Measurements from ENCODE around the gene SPATA13.

SPATA13 gene

GRCh38 chr13:24141333-24141910 is 19.1 kb upstream of the SPATA13 start:
- no peak for DNase-seq (ENCODE audit: low read depth)

GRCh38 chr13:24142453-24142852 is 18.1 kb upstream of the SPATA13 start:
- no peak for DNase-seq (ENCODE audit: low read depth)

DNA sequence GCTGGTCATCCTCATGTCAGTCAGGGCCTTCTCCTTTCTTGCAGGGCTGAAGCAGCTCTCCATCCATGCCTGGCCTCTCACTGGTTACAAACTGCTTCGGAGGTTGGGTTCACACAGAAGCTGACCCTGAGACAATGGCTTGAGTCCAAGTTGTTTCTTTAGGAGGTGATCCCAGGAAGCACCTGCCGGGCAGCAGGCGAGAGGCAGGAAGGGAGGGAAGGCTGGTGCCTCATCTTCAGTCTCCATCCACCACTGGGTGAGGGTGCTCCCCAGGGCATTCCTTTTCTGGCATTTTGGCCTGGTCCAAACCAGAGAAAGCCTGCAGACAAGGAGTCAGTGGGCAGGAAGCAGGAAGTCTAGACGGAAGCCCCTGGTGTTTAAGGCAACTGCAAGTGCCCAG is 17.6 kb upstream of the SPATA13 start:
- DNase-seq (ENCODE audit: low read depth): no peak

GRCh38 chr13:24145240-24145639 is 15.3 kb upstream of the SPATA13 start:
- DNase-seq (ENCODE audit: low read depth): no peak

DNA sequence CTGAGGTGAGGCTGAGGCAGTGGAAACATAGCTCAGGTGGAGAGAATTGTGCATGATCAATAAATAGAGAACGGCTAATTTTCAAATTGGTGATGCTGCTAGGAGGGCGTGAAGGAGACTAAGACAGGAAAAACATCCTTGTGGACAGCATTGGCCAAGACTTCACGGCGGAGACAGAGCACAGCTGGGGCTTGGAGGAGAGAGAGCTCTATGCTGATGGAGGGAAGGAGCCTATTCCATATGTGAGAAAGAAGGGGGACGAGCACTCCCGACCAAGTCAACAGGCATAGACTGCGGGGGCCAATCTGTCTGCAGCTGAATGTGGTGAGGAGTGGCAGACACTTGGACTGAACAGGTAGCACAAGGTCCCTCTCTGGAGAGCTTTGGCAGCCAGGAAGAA is 14.8 kb upstream of the SPATA13 start:
- DNase-seq (ENCODE audit: low read depth): no peak

DNA sequence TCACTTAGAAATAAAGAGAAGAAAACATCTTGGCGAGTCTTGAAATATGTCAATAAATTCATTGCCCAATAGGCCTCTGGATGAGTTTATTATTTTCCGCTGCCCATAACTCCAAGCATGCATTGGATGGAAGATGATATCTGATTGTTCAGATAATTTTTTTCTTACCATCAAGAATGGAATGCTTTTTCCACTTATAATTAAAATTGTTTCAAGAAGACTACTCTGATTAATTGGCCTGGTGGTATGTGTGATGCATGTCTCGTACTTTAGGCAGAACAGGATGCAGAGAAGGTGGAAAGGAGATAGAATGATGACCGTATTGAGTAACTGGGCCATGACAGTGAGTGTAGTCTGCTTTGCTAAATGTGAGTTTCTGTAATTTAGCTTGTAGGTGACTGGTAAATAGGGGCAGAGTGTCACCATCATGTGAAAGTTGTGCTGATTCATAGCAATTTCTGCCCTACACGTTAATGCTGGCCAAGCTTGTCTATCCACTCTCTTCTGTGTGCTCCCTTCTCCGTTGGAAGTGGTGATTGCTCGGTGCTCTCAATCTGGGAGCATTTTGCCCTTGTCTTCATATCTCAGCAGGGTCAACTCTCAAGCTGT is 13.5 kb upstream of the SPATA13 start:
- DNase-seq (ENCODE audit: low read depth): peak; percentile 32

GRCh38 chr13:24147570-24147963 is 13.0 kb upstream of the SPATA13 start:
- DNase-seq (ENCODE audit: low read depth): no peak

- peak; percentile 96 for DNase-seq (ENCODE audit: low read depth)
These were observed 11.9 kb upstream of the SPATA13 start for GRCh38 chr13:24148414-24149235.

GRCh38 chr13:24149246-24150032 is 11.1 kb upstream of the SPATA13 start:
- peak; percentile 44 for DNase-seq (ENCODE audit: low read depth)

- no peak for DNase-seq (ENCODE audit: low read depth)
These were observed 9.9 kb upstream of the SPATA13 start for GRCh38 chr13:24150572-24150971.

DNA sequence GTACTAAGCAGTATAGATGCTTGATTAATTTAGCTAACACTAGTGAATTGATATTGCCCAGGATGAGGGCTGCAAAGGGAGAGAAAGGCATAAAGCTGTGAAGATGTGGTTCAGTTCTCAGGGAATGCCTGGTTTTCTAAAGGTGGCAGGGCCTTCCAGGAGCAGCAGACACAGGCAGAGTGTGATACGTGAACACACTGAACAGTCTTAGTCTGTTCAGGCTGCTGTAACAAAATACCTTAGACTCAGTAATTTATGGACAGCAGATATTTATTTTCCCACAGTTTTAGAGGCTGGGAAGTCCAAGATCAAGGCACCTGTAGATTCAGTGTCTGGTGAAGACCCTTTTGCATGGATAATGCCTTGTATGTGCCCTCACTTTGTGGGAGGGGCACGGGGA is 8.7 kb upstream of the SPATA13 start:
- DNase-seq (ENCODE audit: low read depth): no peak

- no peak for DNase-seq (ENCODE audit: low read depth)
These were observed 8.0 kb upstream of the SPATA13 start for GRCh38 chr13:24152292-24153214.

- no peak for DNase-seq (ENCODE audit: low read depth)
These were observed 7.2 kb upstream of the SPATA13 start for GRCh38 chr13:24153347-24153746.

DNA sequence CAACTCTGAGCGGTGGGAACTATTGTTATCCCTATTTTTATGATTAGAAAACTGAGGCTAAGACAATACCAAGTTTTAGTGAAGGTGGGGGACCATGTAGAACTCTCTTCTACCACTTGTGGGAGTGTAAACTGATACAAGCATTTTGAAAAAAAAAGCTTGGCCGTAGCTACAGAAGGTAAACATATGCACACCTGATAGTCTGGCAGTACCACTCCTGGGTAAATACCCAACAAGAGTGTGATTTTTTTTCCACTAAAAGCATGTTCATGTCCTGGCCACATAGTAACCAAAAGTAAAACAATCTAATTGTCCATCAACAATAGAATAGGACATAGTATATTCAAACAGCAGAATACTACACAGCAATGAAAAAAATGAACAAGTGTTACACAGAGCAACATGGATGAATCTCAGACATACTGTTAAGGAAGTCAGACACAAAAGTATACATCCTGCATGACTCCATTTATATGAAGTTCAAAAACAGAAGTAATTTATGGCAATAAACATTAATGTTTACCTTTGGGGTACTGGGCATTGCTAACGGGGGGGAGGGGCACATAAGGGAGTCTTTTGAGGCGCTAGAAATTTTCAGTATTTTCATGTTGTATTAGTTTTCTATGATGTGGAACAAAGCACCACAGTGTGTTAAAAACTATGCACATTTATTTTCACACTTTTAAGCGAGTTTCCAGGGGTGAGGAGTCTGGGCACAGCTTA is 6.4 kb upstream of the SPATA13 start:
- DNase-seq (ENCODE audit: low read depth): no peak

GRCh38 chr13:24159357-24159756 is 1.2 kb upstream of the SPATA13 start:
- no peak for DNase-seq (ENCODE audit: low read depth)

DNA sequence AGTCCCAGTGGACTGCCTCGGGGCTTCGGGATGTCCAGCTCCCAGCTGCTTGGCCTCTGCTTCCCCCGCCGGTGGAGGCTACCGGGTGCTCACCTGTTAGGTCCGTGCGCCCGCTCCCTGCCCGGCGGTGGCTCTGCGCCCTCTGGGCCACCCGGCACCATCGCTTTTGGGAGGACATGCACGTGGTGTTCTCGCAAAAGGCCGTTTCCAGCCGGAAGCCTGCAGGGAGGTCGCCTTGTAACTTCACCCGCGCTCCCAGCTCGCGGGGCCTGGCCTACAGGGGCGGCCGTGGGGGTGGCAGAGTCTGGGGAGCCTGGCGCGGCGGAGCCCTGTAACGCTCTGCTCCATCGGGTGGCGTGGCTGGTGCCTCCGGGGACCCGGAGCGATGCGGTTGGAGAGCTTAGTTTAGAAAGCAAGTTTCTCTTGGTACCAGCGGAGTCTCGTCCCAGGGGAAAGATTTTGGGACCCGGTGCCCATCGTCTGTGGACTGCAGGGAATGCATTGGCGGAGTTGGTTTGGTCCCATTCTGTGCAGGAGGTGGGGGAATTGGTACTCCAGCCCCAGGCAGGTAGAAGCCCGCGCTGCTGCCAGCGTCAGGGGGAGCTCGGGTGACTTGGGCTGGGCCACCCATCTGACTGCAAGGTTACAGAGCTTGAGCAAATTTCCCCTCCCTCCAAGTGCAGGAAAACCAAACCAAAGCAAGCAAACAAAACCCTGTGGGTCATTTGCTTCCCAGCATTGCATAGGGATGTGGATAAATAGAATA is 673 bp downstream of the SPATA13 start:
- no peak for DNase-seq (ENCODE audit: low read depth)

DNA sequence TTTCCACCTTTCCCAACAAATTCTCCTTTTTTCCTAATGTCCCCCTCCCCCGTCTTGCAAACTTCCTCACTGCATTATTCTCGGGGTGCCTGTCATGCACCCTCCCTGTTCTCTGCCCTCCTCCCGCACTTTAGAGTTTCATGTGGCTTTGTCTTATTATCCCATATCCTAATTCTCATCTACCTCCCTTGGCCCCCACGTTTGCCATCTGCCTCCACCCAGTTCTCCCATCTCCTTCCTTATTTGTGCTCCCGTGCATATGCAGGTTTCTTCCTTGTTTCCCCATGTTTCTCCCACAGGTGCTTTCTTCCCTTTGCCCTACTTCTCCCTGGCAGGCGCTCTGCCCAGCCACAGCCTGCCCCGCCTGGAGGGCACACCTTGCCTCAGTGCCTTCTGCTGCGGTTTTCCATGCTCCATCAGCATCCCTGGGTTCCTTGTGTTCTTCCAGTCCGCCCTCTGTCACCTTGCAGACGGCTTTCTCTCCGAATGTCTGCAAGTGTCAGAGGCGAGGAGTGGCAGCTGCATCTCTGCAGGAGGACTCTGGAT is 1.5 kb downstream of the SPATA13 start:
- no peak for DNase-seq (ENCODE audit: low read depth)

DNA sequence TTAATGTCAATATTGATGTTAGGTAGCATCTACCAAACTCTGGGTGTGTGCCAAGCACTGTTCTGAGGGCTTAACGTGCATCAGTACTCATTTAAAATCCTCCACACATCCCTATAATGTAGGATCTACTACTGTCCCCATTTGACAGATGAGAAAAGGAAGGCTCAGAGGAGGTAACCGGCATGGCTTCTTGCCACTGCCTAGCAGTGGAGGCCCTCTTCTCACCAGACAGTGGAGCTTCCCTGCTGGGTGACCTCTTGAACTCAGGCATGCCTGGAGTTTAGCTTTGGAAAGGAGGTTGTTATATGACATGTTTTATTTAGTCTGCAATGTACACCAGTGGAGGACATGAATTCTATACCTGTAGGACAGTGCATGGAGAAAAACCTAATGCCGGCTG is 2.1 kb downstream of the SPATA13 start:
- no peak for DNase-seq (ENCODE audit: low read depth)

DNA sequence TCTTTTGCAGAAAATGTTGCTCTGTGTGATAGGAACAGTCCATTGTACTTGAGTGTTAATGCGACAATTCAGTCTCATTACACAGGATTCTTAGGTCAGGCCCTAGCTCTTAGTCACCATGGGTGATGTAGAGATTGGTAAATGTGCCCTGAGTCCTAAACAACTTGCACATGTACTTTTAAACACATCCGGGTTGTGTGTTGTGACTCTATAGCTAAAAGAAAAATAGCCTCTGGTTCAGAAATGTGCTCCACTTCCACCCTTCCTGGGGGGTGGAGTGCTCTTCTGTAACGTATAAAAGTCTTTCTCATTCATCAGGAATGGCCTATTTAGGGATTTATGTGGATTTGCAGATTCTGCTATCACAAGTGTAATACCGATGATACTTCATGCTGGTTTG is 5.2 kb downstream of the SPATA13 start:
- DNase-seq (ENCODE audit: low read depth): peak; percentile 24

GRCh38 chr13:24166561-24166960 is 6.0 kb downstream of the SPATA13 start:
- DNase-seq (ENCODE audit: low read depth): no peak
